HUES64 (cell line): ENCODE results near the gene INSIG1.

Experiments used
- H3K27ac ChIP-seq: 2 replicates; pipeline ENCODE4 v1.7.0; 2013; ENCODE audit warnings: low read depth, low read length, inconsistent platforms
- H3K27me3 ChIP-seq: 2 replicates; pipeline ENCODE4 v1.6.1; 2013; ENCODE audit warnings: mild to moderate bottlenecking, low read length; ENCODE audit not compliant: insufficient read depth
- H3K36me3 ChIP-seq: 2 replicates; pipeline ENCODE4 v1.6.1; 2013; ENCODE audit warnings: mild to moderate bottlenecking, low read length; ENCODE audit not compliant: insufficient read depth
- H3K4me1 ChIP-seq: 2 replicates; pipeline ENCODE4 v1.6.1; 2013; ENCODE audit warnings: mild to moderate bottlenecking, low read length, moderate library complexity; ENCODE audit not compliant: insufficient read depth
- H3K4me3 ChIP-seq: 2 replicates; pipeline ENCODE4 v1.5.1; 2013; ENCODE audit warnings: mild to moderate bottlenecking, low read length, moderate library complexity
- H3K9ac ChIP-seq: 2 replicates; pipeline ENCODE4 v1.6.1; 2013; ENCODE audit warnings: mild to moderate bottlenecking, low read depth, low read length
- H3K9me3 ChIP-seq: 2 replicates; pipeline ENCODE4 v1.6.1; 2013; ENCODE audit warnings: low read depth, low read length; ENCODE audit not compliant: insufficient read depth
- WGBS: fragments of 150-250, 120-280 bp; methylation state at CpG from one replicate; pipeline ENCODE4 v1.1.7; 2013; ENCODE audit warnings: missing lambda C conversion rate; 5-methylcytosine and 5-hydroxymethylcytosine counted together

The INSIG1 gene

DNA sequence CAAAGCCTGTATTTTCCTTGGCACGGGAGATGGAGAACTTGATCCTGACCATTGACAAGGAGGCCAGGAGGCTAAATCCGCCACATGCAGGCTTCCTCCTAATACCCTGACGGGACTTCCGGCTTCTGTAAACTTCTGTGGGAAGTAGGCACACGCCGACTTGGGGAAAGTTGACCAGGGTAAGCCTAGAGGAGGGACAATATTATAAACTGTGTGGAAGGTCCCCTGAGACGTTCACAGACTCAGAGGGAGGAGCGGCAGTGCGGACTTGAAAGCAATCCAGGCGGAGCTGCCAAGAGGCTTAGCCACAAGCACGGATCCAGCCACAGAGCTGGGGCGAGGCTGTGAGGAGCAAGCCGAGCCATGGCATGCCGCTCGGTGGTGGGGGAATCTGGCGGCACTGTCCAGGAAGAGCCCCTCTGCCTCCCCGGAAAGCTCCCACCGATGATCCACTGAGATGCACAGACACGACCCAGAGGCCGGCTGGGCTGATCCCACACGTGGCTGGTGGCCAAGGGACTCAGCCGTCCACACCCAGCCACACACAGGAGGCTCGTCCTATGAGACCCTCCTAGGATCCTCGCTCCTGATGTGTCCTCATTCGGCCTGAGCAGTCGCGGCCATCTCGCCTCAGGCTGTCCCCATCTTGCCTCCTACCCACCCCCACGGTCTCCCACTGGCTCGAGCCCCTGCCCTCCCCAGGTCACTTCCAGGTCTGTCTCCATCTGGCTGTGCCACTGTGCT lies 40.0 kb upstream of the INSIG1 start:
- H3K36me3 ChIP-seq = no peaks in the 10 kb centered on the region
- no peak overlapping the region for H3K27ac ChIP-seq
- WGBS = 95% methylated on average over 30 of the region's 30 CpGs
- H3K27me3 ChIP-seq = no peaks in the 10 kb centered on the region
- H3K4me1 ChIP-seq = no peaks in the 10 kb centered on the region
- no peak overlapping the region for H3K9ac ChIP-seq
- no peak overlapping the region for H3K4me3 ChIP-seq
- no peaks in the 10 kb centered on the region for H3K9me3 ChIP-seq

GRCh38 chr7:155258226-155258560 lies 39.5 kb upstream of the INSIG1 start:
- Histone ChIP-seq H3K4me3 (no peak overlapping the region), H3K27me3 (no peaks in the 10 kb centered on the region), H3K9me3 (no peaks in the 10 kb centered on the region), H3K27ac (no peak overlapping the region), H3K36me3 (no peaks in the 10 kb centered on the region), H3K9ac (no peak overlapping the region), H3K4me1 (no peaks in the 10 kb centered on the region)
- WGBS = 96% methylated on average over 3 of the region's 3 CpGs

DNA sequence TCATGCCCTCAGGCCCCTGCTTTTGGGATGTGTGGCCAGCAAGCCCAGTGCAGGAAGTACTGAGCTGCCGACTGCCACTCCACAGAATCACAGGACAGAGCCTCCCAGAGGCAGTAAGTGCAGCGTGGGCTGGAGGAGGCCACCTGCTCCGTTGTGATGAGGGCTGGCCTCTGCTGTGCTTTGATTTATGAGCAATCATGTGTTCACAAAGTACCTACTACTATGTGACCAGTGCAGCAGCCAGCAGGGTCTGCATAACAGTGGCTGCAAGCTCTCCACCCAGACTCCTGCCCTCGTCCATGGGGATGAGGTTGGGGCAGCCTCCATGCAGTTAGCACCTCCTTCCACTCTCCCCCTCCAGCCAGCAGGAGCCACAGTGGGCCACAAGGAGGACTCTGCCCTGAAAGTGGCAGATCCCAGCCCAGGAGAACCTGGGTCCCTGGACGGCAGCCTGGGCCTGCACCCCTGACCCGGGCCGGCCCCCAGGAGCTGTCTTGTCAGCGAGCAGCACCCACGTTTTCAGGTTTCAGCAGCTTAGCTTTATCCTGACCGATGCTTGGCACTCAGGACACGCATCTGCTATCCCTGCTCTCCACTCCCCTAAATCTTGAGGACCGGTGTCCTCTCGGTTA lies 37.7 kb upstream of the INSIG1 start:
- Histone ChIP-seq H3K27me3 (no peaks in the 10 kb centered on the region), H3K36me3 (no peaks in the 10 kb centered on the region), H3K4me3 (no peak overlapping the region), H3K9ac (no peak overlapping the region), H3K27ac (no peak overlapping the region), H3K4me1 (no peaks in the 10 kb centered on the region), H3K9me3 (no peaks in the 10 kb centered on the region)
- 94% methylated on average over 13 of the region's 13 CpGs for WGBS

DNA sequence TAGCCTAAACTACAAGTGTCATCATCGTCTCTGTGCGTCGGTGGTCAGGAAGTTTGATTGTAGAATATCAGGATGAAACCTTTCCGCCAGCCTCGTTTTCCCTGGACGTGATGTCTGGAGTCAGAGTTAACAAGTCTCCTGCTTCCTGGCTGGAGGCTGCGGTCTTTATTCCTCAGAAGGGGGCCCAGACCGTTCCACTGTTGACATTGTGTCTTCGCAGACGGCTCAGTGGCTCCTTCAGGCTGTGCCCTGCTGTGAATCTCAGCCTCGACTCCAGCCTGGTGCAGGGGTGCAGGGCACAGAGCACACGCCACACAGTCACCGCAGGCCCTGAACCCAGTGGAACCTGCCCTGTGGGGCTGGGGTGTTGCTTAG lies 37.2 kb upstream of the INSIG1 start:
- no peak overlapping the region for H3K4me3 ChIP-seq
- H3K9me3 ChIP-seq = no peaks in the 10 kb centered on the region
- no peaks in the 10 kb centered on the region for H3K27me3 ChIP-seq
- H3K4me1 ChIP-seq = no peaks in the 10 kb centered on the region
- no peak overlapping the region for H3K9ac ChIP-seq
- H3K27ac ChIP-seq = no peak overlapping the region
- WGBS = 89% methylated on average over 13 of the region's 13 CpGs
- no peaks in the 10 kb centered on the region for H3K36me3 ChIP-seq

- Histone ChIP-seq H3K36me3 (no peaks in the 10 kb centered on the region), H3K9ac (no peak overlapping the region), H3K4me1 (no peaks in the 10 kb centered on the region), H3K9me3 (no peaks in the 10 kb centered on the region), H3K4me3 (no peak overlapping the region), H3K27ac (no peak overlapping the region), H3K27me3 (no peaks in the 10 kb centered on the region)
- 92% methylated on average over 19 of the region's 21 CpGs for WGBS
These were observed 36.4 kb upstream of the INSIG1 start for GRCh38 chr7:155261031-155261985.

DNA sequence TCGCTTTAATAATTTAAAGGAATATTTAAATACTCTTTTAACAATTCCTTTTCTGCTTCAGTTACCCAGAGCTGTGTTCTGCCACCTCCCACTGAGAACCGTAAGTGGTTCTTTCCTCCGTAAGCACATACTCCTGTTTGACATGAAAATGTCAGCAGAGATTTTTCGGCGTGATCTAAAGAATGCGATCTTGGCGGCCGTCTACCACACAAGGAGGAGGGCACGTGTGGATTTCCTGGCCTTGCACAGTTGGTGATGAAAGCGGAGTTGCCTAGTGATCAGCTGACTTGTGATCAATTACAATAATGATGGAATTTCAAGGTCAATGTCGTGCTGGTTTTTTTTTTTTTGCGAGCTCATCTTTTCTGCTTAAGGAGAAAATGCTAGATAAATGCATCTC lies 35.6 kb upstream of the INSIG1 start:
- H3K4me1 ChIP-seq = no peaks in the 10 kb centered on the region
- no peak overlapping the region for H3K27ac ChIP-seq
- no peak overlapping the region for H3K9ac ChIP-seq
- no peaks in the 10 kb centered on the region for H3K9me3 ChIP-seq
- WGBS = 91% methylated on average over 11 of the region's 12 CpGs
- no peak overlapping the region for H3K4me3 ChIP-seq
- no peaks in the 10 kb centered on the region for H3K27me3 ChIP-seq
- no peaks in the 10 kb centered on the region for H3K36me3 ChIP-seq

DNA sequence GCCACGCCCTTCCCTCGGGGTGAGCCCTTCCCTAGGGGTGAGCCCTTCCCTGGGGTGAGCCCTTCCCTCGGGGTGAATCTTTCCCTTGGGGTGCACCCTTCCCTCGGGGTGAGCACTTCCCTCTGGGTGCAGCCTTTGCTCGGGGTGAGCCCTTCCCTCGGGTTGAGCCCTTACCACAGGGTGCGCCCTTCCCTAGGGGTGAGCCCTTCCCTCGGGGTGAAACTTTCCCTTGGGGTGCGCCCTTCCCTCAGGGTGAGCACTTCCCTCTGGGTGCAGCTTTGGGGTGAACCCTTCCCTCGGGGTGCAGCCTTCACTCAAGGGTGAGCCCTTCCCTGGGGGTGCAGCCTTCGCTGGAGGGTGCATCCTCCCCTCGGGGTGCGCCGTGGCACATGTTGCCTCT lies 34.6 kb upstream of the INSIG1 start:
- Histone ChIP-seq H3K27ac (no peak overlapping the region), H3K9me3 (no peaks in the 10 kb centered on the region), H3K4me1 (no peaks in the 10 kb centered on the region), H3K4me3 (no peak overlapping the region), H3K9ac (no peak overlapping the region), H3K36me3 (no peaks in the 10 kb centered on the region), H3K27me3 (no peaks in the 10 kb centered on the region)
- WGBS = 92% methylated on average over 14 of the region's 14 CpGs

DNA sequence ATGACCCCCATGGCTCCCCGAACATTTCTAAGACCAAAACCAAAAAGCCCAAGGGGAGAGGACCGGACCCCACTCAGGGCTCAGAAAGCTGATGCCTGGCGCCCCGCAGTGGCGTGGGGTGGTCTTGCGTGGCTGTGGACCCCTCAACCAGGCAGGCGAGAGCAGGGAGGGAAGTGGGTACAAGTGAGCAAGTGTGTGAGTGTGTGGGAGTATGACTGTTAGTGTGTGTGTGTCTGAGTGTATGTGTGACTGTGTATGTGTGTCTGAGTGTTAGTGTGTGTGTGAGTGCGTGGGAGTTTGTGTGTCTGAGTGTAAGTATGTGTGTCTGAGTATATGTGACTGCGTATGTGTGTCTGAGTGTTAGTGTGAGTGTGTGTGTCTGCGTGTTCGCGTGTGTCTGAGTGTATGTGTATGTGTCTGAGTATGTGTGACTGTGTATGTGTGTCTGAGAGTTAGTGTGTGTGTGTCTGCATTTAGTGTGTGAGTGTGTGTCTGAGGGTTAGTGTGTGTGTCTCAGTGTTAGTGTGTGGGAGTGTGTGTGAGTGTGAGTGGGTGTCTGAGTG lies 34.0 kb upstream of the INSIG1 start:
- Histone ChIP-seq H3K4me3 (no peak overlapping the region), H3K27ac (no peak overlapping the region), H3K36me3 (no peaks in the 10 kb centered on the region), H3K9me3 (no peaks in the 10 kb centered on the region), H3K27me3 (no peaks in the 10 kb centered on the region), H3K9ac (no peak overlapping the region), H3K4me1 (no peaks in the 10 kb centered on the region)
- 96% methylated on average over 11 of the region's 12 CpGs for WGBS

DNA sequence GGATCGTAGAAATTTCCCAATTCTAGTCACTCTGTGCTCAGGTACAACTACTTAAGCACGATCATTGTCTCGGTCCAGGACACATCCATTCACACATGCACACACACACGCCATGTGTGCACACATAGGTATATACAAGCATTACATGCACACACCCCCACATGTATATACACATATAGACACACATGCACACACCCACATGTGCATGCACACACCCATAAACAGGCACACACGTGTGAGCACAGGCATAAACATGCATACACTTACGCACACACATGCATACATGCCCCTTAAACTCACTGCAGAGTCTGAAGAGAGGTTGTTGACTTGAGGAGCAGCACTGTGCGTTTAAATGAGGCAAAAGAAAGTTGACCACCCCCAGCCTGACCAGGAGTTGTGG lies 32.5 kb upstream of the INSIG1 start:
- WGBS = 92% methylated on average over 7 of the region's 7 CpGs
- Histone ChIP-seq H3K4me1 (no peaks in the 10 kb centered on the region), H3K9ac (no peak overlapping the region), H3K9me3 (no peaks in the 10 kb centered on the region), H3K27me3 (no peaks in the 10 kb centered on the region), H3K4me3 (no peak overlapping the region), H3K27ac (no peak overlapping the region), H3K36me3 (no peaks in the 10 kb centered on the region)

- H3K27ac ChIP-seq = no peak overlapping the region
These were observed 31.7 kb upstream of the INSIG1 start for GRCh38 chr7:155265961-155266360.

DNA sequence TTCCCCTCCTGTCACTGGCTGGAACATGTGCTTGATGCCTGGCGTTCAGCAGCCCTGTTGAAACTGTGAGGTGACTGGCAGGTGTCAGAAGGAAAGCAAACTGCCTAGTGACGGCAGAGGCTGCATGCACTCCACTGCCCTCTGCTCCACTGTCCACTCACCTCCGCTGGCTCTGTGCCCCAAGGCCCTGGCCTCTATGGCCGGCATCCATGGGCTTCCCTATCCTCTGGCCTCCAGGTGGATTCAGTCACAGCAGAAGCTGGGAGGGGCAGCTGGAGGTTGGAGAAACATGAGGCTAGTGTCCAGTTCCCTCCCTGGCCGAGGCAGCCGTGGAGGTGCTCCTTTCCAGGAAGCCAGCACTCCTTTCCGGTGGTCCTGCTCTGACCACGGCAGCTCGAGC lies 31.2 kb upstream of the INSIG1 start:
- WGBS = 93% methylated on average over 9 of the region's 9 CpGs
- H3K27ac ChIP-seq = no peak overlapping the region

More at GRCh38 chr7:155265961-155266360, 31.7 kb upstream of the INSIG1 start:
- Histone ChIP-seq H3K9me3 (no peaks in the 10 kb centered on the region), H3K4me3 (no peak overlapping the region), H3K4me1 (no peaks in the 10 kb centered on the region), H3K27me3 (no peaks in the 10 kb centered on the region), H3K36me3 (no peaks in the 10 kb centered on the region), H3K9ac (no peak overlapping the region)
- WGBS = 90% methylated on average over 7 of the region's 7 CpGs

More for the DNA sequence above, 31.2 kb upstream of the INSIG1 start:
- H3K4me3 ChIP-seq = no peak overlapping the region
- no peaks in the 10 kb centered on the region for H3K27me3 ChIP-seq
- no peak overlapping the region for H3K9ac ChIP-seq
- H3K4me1 ChIP-seq = no peaks in the 10 kb centered on the region
- H3K36me3 ChIP-seq = no peaks in the 10 kb centered on the region
- H3K9me3 ChIP-seq = no peaks in the 10 kb centered on the region
